Uterus (tissue), 4 donors: ENCODE data around the gene ADAMTSL2. TPM values are rescaled to one million over a fixed set of nuclear protein-coding genes. Genes with fewer than 3 reads are reported as not detected.

Source experiments
- DNase-seq, 2 donors: peaks; one replicate each; pipeline ENCODE4 v3.0.0-alpha.2; 2019 to 2020
- H3K27ac ChIP-seq, 2 donors: fragments of 200-600 bp; sonication (generic); 1 replicate in 1 of 2; 2 replicates in 1 of 2; pipeline ENCODE4 v1.5.1; 2016 to 2018
- H3K27me3 ChIP-seq, 2 donors: fragments of 200-600 bp; sonication (generic); one replicate each; pipeline ENCODE4 v1.5.1; 2018 to 2019; ENCODE audit warnings: control low read depth in 1 of 2
- H3K36me3 ChIP-seq, 2 donors: fragments of 200-600 bp; sonication (generic); one replicate each; pipeline ENCODE4 v1.5.1; 2019; ENCODE audit warnings: control low read depth in 1 of 2
- H3K4me1 ChIP-seq, 2 donors: fragments of 200-600 bp; sonication (generic); one replicate each; pipeline ENCODE4 v1.5.1; 2018 to 2019; ENCODE audit warnings: control low read depth in 1 of 2
- H3K4me3 ChIP-seq, 2 donors: fragments of 200-600 bp; sonication (generic); 1 replicate in 1 of 2; 2 replicates in 1 of 2; pipeline ENCODE4 v1.5.1; 2018 to 2019; ENCODE audit warnings: mild to moderate bottlenecking in 1 of 2
- H3K9me3 ChIP-seq, 2 donors: fragments of 200-600 bp; sonication (generic); one replicate each; pipeline ENCODE4 v1.5.1; 2019; ENCODE audit warnings: control low read depth in 1 of 2
- POLR2A ChIP-seq, 2 donors: fragments of 450-650 bp; IDR thresholded peaks; one replicate each; pipeline ENCODE4 v1.6.1; 2016; ENCODE audit warnings: antibody characterized with exemption in 2 of 2, mild to moderate bottlenecking in 1 of 2, moderate library complexity in 1 of 2
- intact Hi-C: fragments of 100-400 bp; cut with DNase I; formaldehyde crosslinking; loops from one replicate; pipeline ENCODE4 v1.15.1; 2023; ENCODE audit warnings: low total_unique reads
- total RNA-seq, 4 donors: library from RNA; depleted of rRNA in 3 of 4; stranded (reverse); fragments of >200 nt in 3 of 4; gene quantifications; one replicate each; pipeline versions ENCODE4 v1.1.0 to v1.2.4, GENCODE V29; 2014 to 2023
- TF ChIP-seq, protein P1 (sequence below), 4 experiments: fragments of 200-600 bp in 2 of 4; fragments of 450-650 bp in 2 of 4; sonication (generic) in 2 of 4; IDR thresholded peaks; one replicate each; pipeline ENCODE4 v1.5.1; 2016 to 2019; ENCODE audit warnings: antibody characterized with exemption in 4 of 4, mild to moderate bottlenecking in 2 of 4, moderate library complexity in 1 of 4
- donor health status: DM: yes; HTN: yes; CAD: no.

The ADAMTSL2 gene
- total RNA-seq, 4 donors from 2014 or later: 0.26 to 3.0 (median 2.4) TPM; not detected in 1

DNA sequence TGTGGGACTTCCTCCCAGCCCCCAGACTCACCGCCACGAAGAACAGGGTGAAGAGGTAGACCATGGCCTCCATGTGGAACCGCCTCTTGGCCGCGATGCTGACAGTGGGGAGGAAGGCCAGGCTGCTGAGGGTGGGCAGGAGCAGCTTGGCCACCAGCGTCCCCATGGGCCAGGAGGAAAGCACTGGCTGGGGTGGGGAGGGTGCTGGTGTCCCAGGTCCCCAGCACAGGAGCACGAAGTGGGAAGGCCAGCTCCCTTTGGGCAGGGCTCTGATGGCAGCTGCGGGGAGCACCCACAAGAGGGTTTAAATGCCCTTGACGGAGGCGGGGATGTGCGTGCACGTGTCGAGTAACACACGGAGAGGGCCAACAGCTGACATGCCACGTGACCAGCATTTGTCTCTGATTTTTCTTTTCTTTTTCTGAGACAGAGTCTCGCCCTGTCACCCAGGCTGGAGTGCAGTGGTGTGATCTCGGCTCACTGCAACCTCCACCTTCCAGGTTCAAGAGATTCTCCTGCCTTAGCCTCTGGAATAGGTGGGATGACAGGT lies 9.8 kb upstream of the ADAMTSL2 start, which contains the start of gene MYMK:
TSS of gene MYMK (minus strand) at position 281 of the 550 bp plus-strand sequence. CDS start at position 166, 115 bp downstream.
- intact Hi-C loops: no loop called here

DNA sequence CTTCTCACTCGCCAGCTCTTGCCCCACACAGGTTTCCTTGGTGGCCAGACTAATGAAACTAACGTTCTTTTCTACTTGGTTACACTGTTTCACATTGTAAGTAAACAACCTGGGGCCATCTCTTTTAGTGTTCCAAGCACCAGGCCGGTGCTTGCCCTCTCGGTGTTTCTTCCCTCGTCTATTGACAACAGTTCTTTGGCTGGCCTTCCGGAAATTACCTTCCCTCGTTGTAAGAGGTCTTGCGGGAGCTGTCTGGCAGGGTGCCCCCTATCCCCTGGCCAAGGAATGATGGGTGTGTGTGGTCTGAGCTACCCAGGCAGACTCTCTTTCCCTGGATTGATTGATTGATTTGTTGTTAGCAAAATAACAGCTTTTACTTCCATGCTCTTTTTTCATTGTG lies 8.8 kb upstream of the ADAMTSL2 start:
- TF ChIP-seq, protein P1, sequence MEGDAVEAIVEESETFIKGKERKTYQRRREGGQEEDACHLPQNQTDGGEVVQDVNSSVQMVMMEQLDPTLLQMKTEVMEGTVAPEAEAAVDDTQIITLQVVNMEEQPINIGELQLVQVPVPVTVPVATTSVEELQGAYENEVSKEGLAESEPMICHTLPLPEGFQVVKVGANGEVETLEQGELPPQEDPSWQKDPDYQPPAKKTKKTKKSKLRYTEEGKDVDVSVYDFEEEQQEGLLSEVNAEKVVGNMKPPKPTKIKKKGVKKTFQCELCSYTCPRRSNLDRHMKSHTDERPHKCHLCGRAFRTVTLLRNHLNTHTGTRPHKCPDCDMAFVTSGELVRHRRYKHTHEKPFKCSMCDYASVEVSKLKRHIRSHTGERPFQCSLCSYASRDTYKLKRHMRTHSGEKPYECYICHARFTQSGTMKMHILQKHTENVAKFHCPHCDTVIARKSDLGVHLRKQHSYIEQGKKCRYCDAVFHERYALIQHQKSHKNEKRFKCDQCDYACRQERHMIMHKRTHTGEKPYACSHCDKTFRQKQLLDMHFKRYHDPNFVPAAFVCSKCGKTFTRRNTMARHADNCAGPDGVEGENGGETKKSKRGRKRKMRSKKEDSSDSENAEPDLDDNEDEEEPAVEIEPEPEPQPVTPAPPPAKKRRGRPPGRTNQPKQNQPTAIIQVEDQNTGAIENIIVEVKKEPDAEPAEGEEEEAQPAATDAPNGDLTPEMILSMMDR (IDR thresholded peaks at IDR 0.05): no peak
- no peak for TF ChIP-seq POLR2A (IDR thresholded peaks at IDR 0.05)
- Histone ChIP-seq H3K27me3 (no peaks in the 10 kb centered on the region), H3K27ac (no peak overlapping the region), H3K4me1 (peaks cover 0 to 9% of the 10 kb centered on the region in 2 donors), H3K36me3 (no peaks in the 10 kb centered on the region), H3K4me3 (no peak overlapping the region), H3K9me3 (no peaks in the 10 kb centered on the region)
- DNase-seq: no peak
- intact Hi-C loops: no loop called here

More for the DNA sequence above, 9.8 kb upstream of the ADAMTSL2 start, which contains the start of gene MYMK:
- H3K9me3 ChIP-seq: no peaks in the 10 kb centered on the region
- H3K4me1 ChIP-seq: peaks cover 0 to 9% of the 10 kb centered on the region in 2 donors
- no peaks in the 10 kb centered on the region for H3K27me3 ChIP-seq
- no peak within 1 kb of the TSS for H3K27ac ChIP-seq
- no peaks in the 10 kb centered on the region for H3K36me3 ChIP-seq
- no peak within 1 kb of the TSS for H3K4me3 ChIP-seq
- TF ChIP-seq POLR2A (IDR thresholded peaks at IDR 0.05): no peak
- TF ChIP-seq, protein P1 (IDR thresholded peaks at IDR 0.05): no peak
- no peak for DNase-seq

DNA sequence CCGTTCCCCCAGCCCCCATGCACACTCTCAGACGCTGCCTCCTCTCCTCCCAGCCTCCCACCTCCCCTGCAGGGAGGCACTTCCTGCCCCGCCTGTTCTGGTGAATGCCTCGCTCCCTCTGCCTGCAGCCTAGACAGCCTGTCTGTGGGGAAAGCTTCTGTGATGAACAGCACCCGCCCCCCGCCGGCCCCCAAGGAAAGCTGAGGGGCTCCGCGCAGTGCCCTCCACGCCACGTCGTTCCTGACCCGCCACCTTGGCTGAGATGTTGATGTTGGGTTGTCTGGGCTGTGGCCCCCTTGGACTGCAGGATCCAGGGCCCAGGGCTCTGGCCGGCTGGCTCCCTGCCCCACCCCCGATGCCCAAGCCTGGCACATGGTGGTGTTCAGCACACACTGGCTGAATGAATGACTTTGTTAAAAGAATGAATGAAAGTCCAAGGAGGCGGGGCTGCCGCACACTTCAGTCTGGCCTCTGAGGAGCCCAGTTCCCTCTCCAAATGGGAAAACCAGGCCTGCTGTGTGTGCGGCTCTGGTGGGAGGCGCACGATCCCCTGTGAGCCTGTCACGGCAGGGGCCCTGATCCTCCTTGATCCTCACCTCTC lies 7.7 kb upstream of the ADAMTSL2 start:
- no peak overlapping the region for H3K27ac ChIP-seq
- peaks cover 0 to 9% of the 10 kb centered on the region in 2 donors for H3K4me1 ChIP-seq
- intact Hi-C loops: no loop called here
- H3K36me3 ChIP-seq: no peaks in the 10 kb centered on the region
- no peaks in the 10 kb centered on the region for H3K27me3 ChIP-seq
- no peak for DNase-seq
- H3K9me3 ChIP-seq: no peaks in the 10 kb centered on the region
- no peak for TF ChIP-seq POLR2A (IDR thresholded peaks at IDR 0.05)
- TF ChIP-seq, protein P1 (IDR thresholded peaks at IDR 0.05): no peak
- no peak overlapping the region for H3K4me3 ChIP-seq

DNA sequence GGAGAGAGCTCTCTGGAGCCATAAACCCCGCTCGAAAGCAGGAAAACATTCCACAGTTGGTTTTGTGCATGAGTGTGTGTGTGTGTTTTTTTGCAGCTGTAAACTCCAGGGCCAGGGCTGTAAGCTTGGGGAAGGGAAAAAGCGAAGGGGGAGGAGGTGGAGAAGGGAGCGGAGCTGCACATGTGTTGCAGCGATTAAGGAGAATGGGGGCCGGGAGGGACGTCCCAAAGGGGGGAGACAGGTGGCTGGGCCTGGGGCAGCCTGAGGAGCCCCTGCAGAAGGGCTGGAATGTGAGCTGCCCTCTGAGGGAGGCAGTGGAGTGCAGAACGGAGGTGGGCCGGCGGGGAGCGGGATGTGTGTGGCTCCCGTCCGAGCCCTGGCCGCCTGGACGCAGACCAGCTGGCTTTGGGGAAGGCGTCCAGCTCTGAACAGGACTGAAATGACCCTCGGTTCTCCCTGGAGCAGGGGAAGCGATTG lies 7.0 kb upstream of the ADAMTSL2 start:
- no peak for TF ChIP-seq POLR2A (IDR thresholded peaks at IDR 0.05)
- TF ChIP-seq, protein P1 (IDR thresholded peaks at IDR 0.05): no peak
- intact Hi-C loops: no loop called here
- no peaks in the 10 kb centered on the region for H3K27me3 ChIP-seq
- no peak overlapping the region for H3K4me3 ChIP-seq
- H3K36me3 ChIP-seq: no peaks in the 10 kb centered on the region
- peak in 1 of 2 donors; percentile 74 for DNase-seq
- H3K4me1 ChIP-seq: peaks cover 0 to 9% of the 10 kb centered on the region in 2 donors
- no peak overlapping the region for H3K27ac ChIP-seq
- H3K9me3 ChIP-seq: no peaks in the 10 kb centered on the region
